ENCODE data around the gene MRPS15. TPM values are rescaled to one million over a fixed set of nuclear protein-coding genes. Genes with fewer than 3 reads are reported as not detected.

The MRPS15 gene
- total RNA-seq, 1 experiment from 2014 or later: 98.7 TPM

GRCh38 chr1:36440646-36441045, 23.5 kb downstream of the MRPS15 start:
- Histone ChIP-seq H3K27me3 (ENCODE audit: insufficient read depth, low read length) (no peaks in the 10 kb centered on the region), H3K4me2 (ENCODE audit: low read length) (no peak overlapping the region), H4K20me1 (ENCODE audit: insufficient read depth) (no peaks in the 10 kb centered on the region), H3K36me3 (ENCODE audit: control insufficient read depth in 1 of 2, insufficient read depth in 2 of 2, low read length in 2 of 2) (no peaks in the 10 kb centered on the region), H3K9me2 (ENCODE audit: insufficient read depth) (no peaks in the 10 kb centered on the region), H3K27ac (ENCODE audit: low read depth, low read length) (no peak overlapping the region), H3K79me2 (ENCODE audit: insufficient read depth, low read length) (no peaks in the 10 kb centered on the region), H3K9me3 (ENCODE audit: control insufficient read depth in 1 of 2, insufficient read depth in 1 of 2, low read depth in 1 of 2, low read length in 2 of 2) (no peaks in the 10 kb centered on the region), H2AFZ (ENCODE audit: low read depth, low read length, poor library complexity, severe bottlenecking) (no peak overlapping the region), H3K9ac (ENCODE audit: low read length) (no peak overlapping the region), H3K4me1 (ENCODE audit: control insufficient read depth in 1 of 2, insufficient read depth in 2 of 2, low read length in 2 of 2) (peaks cover 16 to 28% of the 10 kb centered on the region in 2 experiments), H3K4me3 (replicated peaks in 1 of 2; ENCODE audit: low read depth in 1 of 2, low read length in 2 of 2) (no peak overlapping the region)
- intact Hi-C loops (cut with micrococcal nuclease): no loop called here
- no peak for DNase-seq (ENCODE audit: low read depth, low spot score)
- ATAC-seq: no peak
- BruUV-seq (replicated peaks): no TSS peak
- CTCF ChIA-PET: no interaction called here
- RAD21 ChIA-PET (ENCODE audit: low non-redundant PET in 1 of 2, low total read pairs in 2 of 2, uncharacterized antibody in 2 of 2, unreplicated experiment in 2 of 2): interaction anchor here in 1 of 2 experiments (0.6 kb wide), 1 partner anchor 88 kb away, joined by 3 read pairs; no protein-coding TSS in a partner anchor
- POLR2A ChIA-PET: interaction anchor here (0.5 kb wide), 1 partner anchor 12 kb away, joined by 3 read pairs; no protein-coding TSS in a partner anchor
- TF ChIP-seq EZH2 (IDR thresholded peaks at IDR 0.05) (no peak), RAD21 (IDR thresholded peaks at IDR 0.05; ENCODE audit: low read depth) (no peak), EZH2phosphoT487 (IDR thresholded peaks at IDR 0.05; ENCODE audit: borderline replicate concordance) (no peak), JUND (IDR thresholded peaks at IDR 0.05) (no peak), ELF1 (IDR thresholded peaks at IDR 0.05; ENCODE audit: borderline replicate concordance, low read depth) (no peak), SP1 (IDR thresholded peaks at IDR 0.05; ENCODE audit: low read depth) (no peak), TCF7L2 (IDR thresholded peaks at IDR 0.05; ENCODE audit: borderline replicate concordance, extremely low read depth, insufficient read depth, insufficient read length) (no peak), POLR2AphosphoS5 (IDR thresholded peaks at IDR 0.05; ENCODE audit: low read depth, low read length) (no peak), SRF (IDR thresholded peaks at IDR 0.05; ENCODE audit: low read depth) (no peak), YY1 (IDR thresholded peaks at IDR 0.05; ENCODE audit: extremely low read depth, insufficient replicate concordance, low read depth, low read length) (no peak), EGR1 (IDR thresholded peaks at IDR 0.05; ENCODE audit: low read depth) (no peak), SIN3A (IDR thresholded peaks at IDR 0.05; ENCODE audit: low read depth) (no peak), ZBTB33 (IDR thresholded peaks at IDR 0.05; ENCODE audit: extremely low read depth, insufficient replicate concordance, low read length) (no peak), FOSL1 (IDR thresholded peaks at IDR 0.05; ENCODE audit: low read depth) (no peak), ATF3 (IDR thresholded peaks at IDR 0.05) (no peak), CTCF (IDR thresholded peaks at IDR 0.05 in 2 of 3, conservative IDR thresholded peaks at IDR 0.05 in 1 of 3; ENCODE audit: borderline replicate concordance in 1 of 3, insufficient read depth in 1 of 3, low read depth in 2 of 3, low read length in 2 of 3) (no peak), ZFX (IDR thresholded peaks at IDR 0.05) (no peak)

Data from HCT116 (cell line).